ENCODE measurements around the gene SSH3. TPM values are rescaled to one million over a fixed set of nuclear protein-coding genes. Genes with fewer than 3 reads are reported as not detected.

The SSH3 gene
- total RNA-seq, 1 experiment from 2014 or later: 0.82 TPM

DNA sequence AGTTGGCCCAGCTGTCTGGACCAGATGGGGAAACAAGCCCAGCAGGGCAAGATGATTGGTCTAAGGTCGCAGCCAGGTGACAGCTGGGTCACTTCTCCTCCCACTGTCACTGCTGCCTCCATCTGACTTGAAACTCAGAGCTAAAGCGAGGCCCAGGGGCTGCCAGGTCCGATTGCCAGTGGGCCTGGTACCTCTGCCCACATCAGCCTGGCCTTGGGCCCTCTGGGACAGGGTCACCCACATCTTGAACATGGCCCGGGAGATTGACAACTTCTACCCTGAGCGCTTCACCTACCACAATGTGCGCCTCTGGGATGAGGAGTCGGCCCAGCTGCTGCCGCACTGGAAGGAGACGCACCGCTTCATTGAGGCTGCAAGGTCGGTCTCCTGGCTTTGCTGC lies 5.8 kb downstream of the SSH3 start:
- Histone ChIP-seq H3K27ac (ENCODE audit: low read length) (no peak overlapping the region), H3K4me2 (ENCODE audit: low read depth, low read length, poor library complexity, severe bottlenecking) (no peak overlapping the region), H3K4me1 (ENCODE audit: low read length) (no peaks in the 10 kb centered on the region)

DNA sequence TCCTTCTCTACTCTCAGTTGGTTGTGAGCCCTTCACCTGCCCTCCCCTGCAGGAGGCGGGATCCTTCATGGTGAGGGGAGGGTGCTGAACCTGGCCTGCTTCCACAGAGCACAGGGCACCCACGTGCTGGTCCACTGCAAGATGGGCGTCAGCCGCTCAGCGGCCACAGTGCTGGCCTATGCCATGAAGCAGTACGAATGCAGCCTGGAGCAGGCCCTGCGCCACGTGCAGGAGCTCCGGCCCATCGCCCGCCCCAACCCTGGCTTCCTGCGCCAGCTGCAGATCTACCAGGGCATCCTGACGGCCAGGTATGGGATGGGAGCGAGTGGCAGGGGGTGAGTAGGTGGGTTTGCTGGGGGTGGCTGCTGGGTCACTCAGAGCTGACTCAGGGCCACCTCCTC lies 6.3 kb downstream of the SSH3 start:
- Histone ChIP-seq H2AFZ (ENCODE audit: low read length) (no peak overlapping the region), H3K27ac (ENCODE audit: low read length) (no peak overlapping the region), H4K20me1 (ENCODE audit: insufficient read depth, low read depth, low read length) (no peaks in the 10 kb centered on the region), H3K9me3 (ENCODE audit: low read length) (no peaks in the 10 kb centered on the region), H3K4me1 (ENCODE audit: low read length) (no peaks in the 10 kb centered on the region), H3K36me3 (ENCODE audit: insufficient read depth, low read length) (no peaks in the 10 kb centered on the region), H3K9ac (ENCODE audit: low read length) (no peak overlapping the region), H3K27me3 (ENCODE audit: low read length) (no peaks in the 10 kb centered on the region), H3K4me2 (ENCODE audit: low read depth, low read length, poor library complexity, severe bottlenecking) (no peak overlapping the region), H3K4me3 (ENCODE audit: low read length) (no peak overlapping the region), H3K79me2 (ENCODE audit: low read length) (no peaks in the 10 kb centered on the region), H3K9me2 (replicated peaks; ENCODE audit: insufficient read depth, low read length) (no peaks in the 10 kb centered on the region)
- DNase-seq: no peak

More for the DNA sequence above, 5.8 kb downstream of the SSH3 start:
- H2AFZ ChIP-seq (ENCODE audit: low read length): no peak overlapping the region
- H3K4me3 ChIP-seq (ENCODE audit: low read length): no peak overlapping the region
- no peaks in the 10 kb centered on the region for H3K79me2 ChIP-seq (ENCODE audit: low read length)
- no peaks in the 10 kb centered on the region for H3K27me3 ChIP-seq (ENCODE audit: low read length)
- H4K20me1 ChIP-seq (ENCODE audit: insufficient read depth, low read depth, low read length): no peaks in the 10 kb centered on the region
- no peak for DNase-seq
- no peaks in the 10 kb centered on the region for H3K9me2 ChIP-seq (replicated peaks; ENCODE audit: insufficient read depth, low read length)
- H3K36me3 ChIP-seq (ENCODE audit: insufficient read depth, low read length): no peaks in the 10 kb centered on the region
- H3K9ac ChIP-seq (ENCODE audit: low read length): no peak overlapping the region
- no peaks in the 10 kb centered on the region for H3K9me3 ChIP-seq (ENCODE audit: low read length)

DNA sequence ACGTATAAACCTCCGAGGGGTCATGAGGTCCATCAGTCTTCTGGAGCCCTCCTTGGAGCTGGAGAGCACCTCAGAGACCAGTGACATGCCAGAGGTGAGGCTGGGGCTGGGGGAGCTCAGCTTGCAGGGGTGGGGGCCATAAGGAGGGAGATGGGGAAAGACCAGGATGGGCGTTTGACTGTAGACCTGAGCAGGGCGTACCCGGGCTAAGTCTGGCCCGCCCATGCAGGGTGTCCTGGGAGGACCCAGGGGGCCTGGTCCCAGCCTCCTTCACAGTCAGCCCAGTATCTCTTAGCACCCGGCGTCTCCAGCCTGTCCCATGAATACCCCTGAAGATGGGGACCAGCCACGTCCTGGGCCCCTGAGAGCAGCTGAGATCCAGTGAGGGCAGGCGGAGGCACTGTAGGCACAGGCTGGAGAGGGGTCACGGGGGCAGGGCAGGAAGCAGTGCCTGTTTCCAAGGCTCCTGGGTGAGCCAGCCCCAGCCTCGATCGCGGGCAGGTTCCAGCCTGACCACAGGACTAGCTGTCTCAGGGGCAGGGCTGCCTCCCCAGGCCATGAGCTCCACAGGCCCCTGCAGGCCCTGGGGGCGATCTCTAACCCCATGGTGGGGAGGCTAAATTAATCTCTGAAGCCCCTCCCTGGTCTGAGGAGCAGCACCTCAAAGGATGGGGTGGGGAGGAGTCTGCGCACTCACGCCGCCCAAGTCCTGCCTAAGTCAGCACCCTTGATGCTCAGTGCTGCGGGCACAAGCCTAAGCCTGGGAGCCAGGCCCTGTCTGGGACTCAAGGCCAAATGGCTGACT lies 7.1 kb downstream of the SSH3 start:
- no peak overlapping the region for H2AFZ ChIP-seq (ENCODE audit: low read length)
- H3K79me2 ChIP-seq (ENCODE audit: low read length): no peaks in the 10 kb centered on the region
- H3K27me3 ChIP-seq (ENCODE audit: low read length): no peaks in the 10 kb centered on the region
- no peak overlapping the region for H3K4me3 ChIP-seq (ENCODE audit: low read length)
- H3K9me2 ChIP-seq (replicated peaks; ENCODE audit: insufficient read depth, low read length): no peaks in the 10 kb centered on the region
- no peak overlapping the region for H3K27ac ChIP-seq (ENCODE audit: low read length)
- no peak overlapping the region for H3K4me2 ChIP-seq (ENCODE audit: low read depth, low read length, poor library complexity, severe bottlenecking)
- no peaks in the 10 kb centered on the region for H3K9me3 ChIP-seq (ENCODE audit: low read length)
- DNase-seq: no peak
- no peaks in the 10 kb centered on the region for H3K4me1 ChIP-seq (ENCODE audit: low read length)
- no peaks in the 10 kb centered on the region for H4K20me1 ChIP-seq (ENCODE audit: insufficient read depth, low read depth, low read length)
- no peaks in the 10 kb centered on the region for H3K36me3 ChIP-seq (ENCODE audit: insufficient read depth, low read length)
- no peak overlapping the region for H3K9ac ChIP-seq (ENCODE audit: low read length)

DNA sequence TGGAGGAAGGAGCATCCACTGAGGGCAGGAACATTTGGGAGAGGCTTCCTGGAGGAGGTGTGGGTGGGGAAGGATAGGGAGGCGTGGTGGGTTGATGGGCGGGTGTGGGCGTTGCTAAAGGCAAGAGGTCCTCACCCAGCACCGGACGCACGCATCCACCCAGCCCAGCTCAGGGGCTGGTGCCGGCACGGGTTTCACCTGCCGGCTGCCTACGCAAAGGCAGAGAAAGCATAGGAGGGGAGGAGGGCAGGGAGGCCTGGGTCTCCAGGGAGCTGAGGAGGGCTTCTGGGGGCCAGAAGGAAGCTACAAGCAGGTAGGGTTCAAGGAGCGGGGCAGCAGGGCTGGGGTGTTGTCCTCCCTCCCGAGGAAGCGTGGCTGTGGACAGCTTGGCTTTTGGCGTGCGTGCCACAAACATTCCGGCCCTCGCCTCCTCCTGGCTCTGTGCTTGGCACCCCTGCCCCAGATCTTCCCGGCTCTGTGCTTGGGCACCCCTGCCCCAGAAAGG lies 7.8 kb downstream of the SSH3 start:
- Histone ChIP-seq H3K9me3 (ENCODE audit: low read length) (no peaks in the 10 kb centered on the region), H3K4me3 (ENCODE audit: low read length) (no peak overlapping the region), H2AFZ (ENCODE audit: low read length) (no peak overlapping the region), H3K4me1 (ENCODE audit: low read length) (no peaks in the 10 kb centered on the region), H3K27me3 (ENCODE audit: low read length) (no peaks in the 10 kb centered on the region), H3K79me2 (ENCODE audit: low read length) (no peaks in the 10 kb centered on the region), H3K36me3 (ENCODE audit: insufficient read depth, low read length) (no peaks in the 10 kb centered on the region), H3K9me2 (replicated peaks; ENCODE audit: insufficient read depth, low read length) (no peaks in the 10 kb centered on the region), H3K9ac (ENCODE audit: low read length) (no peak overlapping the region), H3K27ac (ENCODE audit: low read length) (no peak overlapping the region), H3K4me2 (ENCODE audit: low read depth, low read length, poor library complexity, severe bottlenecking) (no peak overlapping the region), H4K20me1 (ENCODE audit: insufficient read depth, low read depth, low read length) (no peaks in the 10 kb centered on the region)
- DNase-seq: no peak

DNA sequence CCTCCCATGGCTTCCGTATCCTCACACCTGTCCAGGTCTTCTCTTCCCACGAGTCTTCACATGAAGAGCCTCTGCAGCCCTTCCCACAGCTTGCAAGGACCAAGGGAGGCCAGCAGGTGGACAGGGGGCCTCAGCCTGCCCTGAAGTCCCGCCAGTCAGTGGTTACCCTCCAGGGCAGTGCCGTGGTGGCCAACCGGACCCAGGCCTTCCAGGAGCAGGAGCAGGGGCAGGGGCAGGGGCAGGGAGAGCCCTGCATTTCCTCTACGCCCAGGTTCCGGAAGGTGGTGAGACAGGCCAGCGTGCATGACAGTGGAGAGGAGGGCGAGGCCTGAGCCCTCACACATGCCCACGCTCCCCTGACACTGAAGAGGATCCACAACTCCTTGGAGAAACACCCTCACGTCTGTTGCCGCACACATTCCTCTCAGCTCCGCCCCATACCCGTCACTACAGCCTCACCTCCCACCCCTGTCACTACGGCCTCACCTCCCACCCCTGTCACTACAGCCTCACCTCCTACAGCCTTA lies 8.3 kb downstream of the SSH3 start:
- H3K4me2 ChIP-seq (ENCODE audit: low read depth, low read length, poor library complexity, severe bottlenecking): no peak overlapping the region
- H3K27ac ChIP-seq (ENCODE audit: low read length): no peak overlapping the region
- H3K9me3 ChIP-seq (ENCODE audit: low read length): no peaks in the 10 kb centered on the region
- no peak overlapping the region for H3K9ac ChIP-seq (ENCODE audit: low read length)
- H3K27me3 ChIP-seq (ENCODE audit: low read length): no peaks in the 10 kb centered on the region
- no peaks in the 10 kb centered on the region for H4K20me1 ChIP-seq (ENCODE audit: insufficient read depth, low read depth, low read length)
- H2AFZ ChIP-seq (ENCODE audit: low read length): no peak overlapping the region
- H3K4me1 ChIP-seq (ENCODE audit: low read length): peaks cover 4% of the 10 kb centered on the region
- H3K79me2 ChIP-seq (ENCODE audit: low read length): no peaks in the 10 kb centered on the region
- H3K4me3 ChIP-seq (ENCODE audit: low read length): no peak overlapping the region
- H3K9me2 ChIP-seq (replicated peaks; ENCODE audit: insufficient read depth, low read length): no peaks in the 10 kb centered on the region
- DNase-seq: no peak
- H3K36me3 ChIP-seq (ENCODE audit: insufficient read depth, low read length): no peaks in the 10 kb centered on the region

DNA sequence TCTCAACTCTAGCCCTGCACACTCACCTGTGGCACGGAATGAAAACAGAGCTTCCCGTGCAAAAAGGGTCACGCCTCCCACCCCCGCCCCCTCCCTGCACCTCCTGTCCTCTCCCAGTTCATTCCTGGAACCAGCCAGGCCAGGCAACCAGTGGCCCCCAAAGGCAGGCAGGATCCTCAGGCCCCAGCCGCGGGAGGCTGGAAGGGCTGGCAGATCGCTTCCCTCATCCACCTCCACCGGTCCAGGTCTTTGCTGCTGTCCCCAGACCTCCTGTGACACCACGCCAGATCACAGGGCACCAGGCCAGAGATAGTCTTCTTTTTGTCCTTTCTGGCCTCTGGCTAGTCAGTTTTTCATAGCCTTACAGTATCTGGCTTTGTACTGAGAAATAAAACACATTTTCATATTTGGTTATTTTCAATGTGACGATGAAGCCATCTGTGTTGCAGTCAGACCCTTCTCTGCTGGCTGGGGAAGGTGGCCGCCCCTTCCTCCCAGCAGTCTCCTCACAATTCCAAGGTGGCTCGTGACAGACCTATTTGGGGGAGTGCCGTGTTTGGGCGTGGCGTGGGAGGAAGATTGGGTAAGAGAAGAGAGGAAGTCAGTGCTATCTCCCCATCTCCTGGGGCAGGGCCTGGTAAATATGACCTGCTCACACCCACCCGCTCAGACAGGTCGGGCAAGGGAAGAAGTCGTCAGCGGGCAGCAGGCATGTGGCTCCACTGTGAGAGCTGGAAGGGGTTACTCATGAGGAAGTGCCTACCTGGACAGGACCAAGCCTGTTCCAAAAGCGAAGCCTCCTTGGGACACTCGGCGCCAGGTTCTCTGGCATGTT lies 9.1 kb downstream of the SSH3 start:
- no peak for DNase-seq
- H3K36me3 ChIP-seq (ENCODE audit: insufficient read depth, low read length): no peaks in the 10 kb centered on the region
- H3K4me1 ChIP-seq (ENCODE audit: low read length): peaks cover 7% of the 10 kb centered on the region
- H2AFZ ChIP-seq (ENCODE audit: low read length): no peak overlapping the region
- no peaks in the 10 kb centered on the region for H4K20me1 ChIP-seq (ENCODE audit: insufficient read depth, low read depth, low read length)
- no peak overlapping the region for H3K4me3 ChIP-seq (ENCODE audit: low read length)
- H3K9me2 ChIP-seq (replicated peaks; ENCODE audit: insufficient read depth, low read length): no peaks in the 10 kb centered on the region
- H3K4me2 ChIP-seq (ENCODE audit: low read depth, low read length, poor library complexity, severe bottlenecking): no peak overlapping the region
- H3K79me2 ChIP-seq (ENCODE audit: low read length): no peaks in the 10 kb centered on the region
- H3K9me3 ChIP-seq (ENCODE audit: low read length): no peaks in the 10 kb centered on the region
- H3K27me3 ChIP-seq (ENCODE audit: low read length): no peaks in the 10 kb centered on the region
- H3K9ac ChIP-seq (ENCODE audit: low read length): no peak overlapping the region
- no peak overlapping the region for H3K27ac ChIP-seq (ENCODE audit: low read length)

DNA sequence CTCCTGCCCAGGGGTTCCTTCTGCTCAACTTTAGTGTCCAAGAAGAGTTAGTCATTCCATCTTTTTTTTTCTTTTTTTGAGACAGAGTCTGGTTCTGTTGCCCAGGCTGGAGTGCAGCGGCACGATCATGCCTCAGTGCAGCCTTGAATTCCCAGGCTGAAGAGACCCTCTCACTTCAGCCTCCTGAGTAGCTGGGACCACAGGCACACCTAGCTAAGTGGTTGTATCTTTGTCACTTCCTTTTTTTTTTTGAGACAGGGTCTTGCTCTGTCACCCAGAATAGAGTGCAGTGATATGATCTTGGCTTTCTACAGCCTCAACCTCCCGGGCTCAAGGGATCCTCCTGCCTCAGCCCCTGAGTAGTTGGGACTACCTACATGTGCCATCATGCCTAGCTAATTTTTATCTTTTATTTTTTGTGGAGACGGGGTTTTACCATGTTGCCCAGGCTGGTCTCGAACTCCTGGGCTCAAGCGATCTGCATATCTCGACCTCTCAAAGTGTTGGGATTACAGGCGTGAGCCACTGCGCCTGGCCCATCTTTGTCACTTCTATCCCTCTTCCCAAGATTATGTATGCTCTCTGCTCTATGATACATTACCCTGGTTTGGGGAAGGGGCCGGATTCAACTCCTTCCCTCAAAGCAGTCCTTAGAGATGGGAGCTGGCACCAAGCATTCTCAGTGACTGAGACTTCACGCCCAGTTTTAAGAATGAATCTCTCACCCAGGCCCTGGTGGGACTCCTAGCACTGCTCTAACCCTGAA lies 10.0 kb downstream of the SSH3 start:
- Histone ChIP-seq H3K9me3 (ENCODE audit: low read length) (no peaks in the 10 kb centered on the region), H3K4me1 (ENCODE audit: low read length) (peaks cover 13% of the 10 kb centered on the region), H3K9me2 (replicated peaks; ENCODE audit: insufficient read depth, low read length) (no peaks in the 10 kb centered on the region), H3K36me3 (ENCODE audit: insufficient read depth, low read length) (no peaks in the 10 kb centered on the region), H2AFZ (ENCODE audit: low read length) (no peak overlapping the region), H3K4me3 (ENCODE audit: low read length) (no peak overlapping the region), H3K79me2 (ENCODE audit: low read length) (no peaks in the 10 kb centered on the region), H3K27me3 (ENCODE audit: low read length) (no peaks in the 10 kb centered on the region), H3K9ac (ENCODE audit: low read length) (no peak overlapping the region), H3K27ac (ENCODE audit: low read length) (no peak overlapping the region), H3K4me2 (ENCODE audit: low read depth, low read length, poor library complexity, severe bottlenecking) (no peak overlapping the region), H4K20me1 (ENCODE audit: insufficient read depth, low read depth, low read length) (no peaks in the 10 kb centered on the region)
- DNase-seq: no peak
